Gastroesophageal sphincter (tissue), 3 donors: ENCODE measurements around the gene CDYL.

Experiments used
- EP300 ChIP-seq: sonication (generic); formaldehyde crosslinking; IDR thresholded peaks from one replicate; pipeline ENCODE4 v1.6.1; 2017; ENCODE audit warnings: antibody characterized with exemption, mild to moderate bottlenecking
- POLR2A ChIP-seq, 2 donors: fragments of 450-650 bp; IDR thresholded peaks; one replicate each; pipeline ENCODE4 v1.6.1; 2017; ENCODE audit warnings: antibody characterized with exemption in 2 of 2, mild to moderate bottlenecking in 2 of 2, moderate library complexity in 1 of 2
- POLR2AphosphoS5 ChIP-seq: sonication (generic); formaldehyde crosslinking; IDR thresholded peaks from one replicate; pipeline ENCODE4 v1.6.1; 2017; ENCODE audit warnings: antibody characterized with exemption
- TF ChIP-seq, protein P1 (sequence below), 4 experiments: fragments of 200-600 bp in 2 of 4; fragments of 450-650 bp in 2 of 4; sonication (generic) in 1 of 4; IDR thresholded peaks; one replicate each; pipeline ENCODE4 v1.5.1; 2017 to 2019; ENCODE audit warnings: antibody characterized with exemption in 4 of 4, mild to moderate bottlenecking in 2 of 4, moderate library complexity in 2 of 4

DNA sequence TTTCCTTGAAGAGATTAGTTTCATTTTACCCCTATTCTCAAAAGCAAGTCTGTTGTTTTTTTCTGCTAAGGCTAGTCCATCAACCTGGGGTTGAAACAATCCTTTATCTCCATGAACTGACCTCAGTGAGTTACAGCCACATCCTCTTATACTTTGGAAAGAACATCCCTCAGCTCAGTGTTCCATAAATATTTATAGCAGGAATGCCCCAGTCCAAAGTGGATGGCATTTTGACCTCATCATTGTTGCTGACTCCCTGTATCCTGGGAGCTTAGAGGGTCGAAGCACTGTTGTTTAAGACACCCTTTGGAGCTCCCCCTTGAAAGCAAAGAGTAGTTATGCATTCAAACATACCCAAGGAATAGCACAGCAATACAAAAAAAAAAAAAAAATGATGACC lies 16.2 kb upstream of the CDYL start:
- TF ChIP-seq POLR2A (IDR thresholded peaks at IDR 0.05) (no peak), EP300 (no peak), POLR2AphosphoS5 (no peak)
- TF ChIP-seq, protein P1, sequence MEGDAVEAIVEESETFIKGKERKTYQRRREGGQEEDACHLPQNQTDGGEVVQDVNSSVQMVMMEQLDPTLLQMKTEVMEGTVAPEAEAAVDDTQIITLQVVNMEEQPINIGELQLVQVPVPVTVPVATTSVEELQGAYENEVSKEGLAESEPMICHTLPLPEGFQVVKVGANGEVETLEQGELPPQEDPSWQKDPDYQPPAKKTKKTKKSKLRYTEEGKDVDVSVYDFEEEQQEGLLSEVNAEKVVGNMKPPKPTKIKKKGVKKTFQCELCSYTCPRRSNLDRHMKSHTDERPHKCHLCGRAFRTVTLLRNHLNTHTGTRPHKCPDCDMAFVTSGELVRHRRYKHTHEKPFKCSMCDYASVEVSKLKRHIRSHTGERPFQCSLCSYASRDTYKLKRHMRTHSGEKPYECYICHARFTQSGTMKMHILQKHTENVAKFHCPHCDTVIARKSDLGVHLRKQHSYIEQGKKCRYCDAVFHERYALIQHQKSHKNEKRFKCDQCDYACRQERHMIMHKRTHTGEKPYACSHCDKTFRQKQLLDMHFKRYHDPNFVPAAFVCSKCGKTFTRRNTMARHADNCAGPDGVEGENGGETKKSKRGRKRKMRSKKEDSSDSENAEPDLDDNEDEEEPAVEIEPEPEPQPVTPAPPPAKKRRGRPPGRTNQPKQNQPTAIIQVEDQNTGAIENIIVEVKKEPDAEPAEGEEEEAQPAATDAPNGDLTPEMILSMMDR (IDR thresholded peaks at IDR 0.05), result no peak
